GM21423 (cell line): Measurements from ENCODE around the gene SLAMF1.
A peak's percentile ranks its signal among the peaks of the same experiment; 100 is the strongest.
"Not testable (repeated sequence)": the region's sequence is repeated elsewhere in the genome, so short reads cannot be mapped to it uniquely, and the experiment has no call there.

Experiments
- ATAC-seq: cut with Tn5 transposase; IDR thresholded peaks from one replicate; pipeline ENCODE4 v1.9.1; 2021; ENCODE audit warnings: mild to moderate bottlenecking, moderate library complexity; ENCODE audit not compliant: unreplicated experiment

The SLAMF1 gene

GRCh38 chr1:160607011-160607671 is 39.7 kb downstream of the SLAMF1 start:
- ATAC-seq: peak; percentile 65

- ATAC-seq: no peak
Observed at GRCh38 chr1:160606611-160607010, 40.2 kb downstream of the SLAMF1 start.

- no peak for ATAC-seq
Observed at GRCh38 chr1:160605792-160606479, 40.9 kb downstream of the SLAMF1 start.

- ATAC-seq: no peak
Observed at GRCh38 chr1:160605205-160605604, 41.6 kb downstream of the SLAMF1 start.

- no peak for ATAC-seq
Observed at GRCh38 chr1:160597705-160598104, 49.1 kb downstream of the SLAMF1 start.

GRCh38 chr1:160597051-160597450 is 49.8 kb downstream of the SLAMF1 start:
- no peak for ATAC-seq

GRCh38 chr1:160590488-160590887 is 56.4 kb downstream of the SLAMF1 start:
- no peak for ATAC-seq

GRCh38 chr1:160588468-160588867 is 58.4 kb downstream of the SLAMF1 start:
- ATAC-seq: no peak

GRCh38 chr1:160584784-160585183 is 62.1 kb downstream of the SLAMF1 start:
- no peak for ATAC-seq

- ATAC-seq: not testable (repeated sequence)
Observed at GRCh38 chr1:160582976-160583375, 63.9 kb downstream of the SLAMF1 start.

GRCh38 chr1:160581961-160582360 is 64.9 kb downstream of the SLAMF1 start:
- no peak for ATAC-seq

- ATAC-seq: no peak
Observed at GRCh38 chr1:160580221-160580812, 66.5 kb downstream of the SLAMF1 start.

GRCh38 chr1:160579216-160579701 is 67.6 kb downstream of the SLAMF1 start, which contains the start of gene CD84:
CD84 (minus strand) TSS chr1:160579496; CDS start chr1:160579437, 59 bp downstream.
- ATAC-seq: no peak

GRCh38 chr1:160578525-160579191 is 68.2 kb downstream of the SLAMF1 start:
- ATAC-seq: no peak

- ATAC-seq: no peak
Observed at GRCh38 chr1:160578175-160578524, 68.7 kb downstream of the SLAMF1 start.

- ATAC-seq: no peak
Observed at GRCh38 chr1:160577671-160578070, 69.2 kb downstream of the SLAMF1 start.

- ATAC-seq: no peak
Observed at GRCh38 chr1:160576884-160577283, 70.0 kb downstream of the SLAMF1 start.

- ATAC-seq: no peak
Observed at GRCh38 chr1:160576390-160576789, 70.5 kb downstream of the SLAMF1 start.

GRCh38 chr1:160575112-160575664 is 71.7 kb downstream of the SLAMF1 start:
- no peak for ATAC-seq

- ATAC-seq: no peak
Observed at GRCh38 chr1:160570840-160571239, 76.0 kb downstream of the SLAMF1 start.

GRCh38 chr1:160569806-160570205 is 77.0 kb downstream of the SLAMF1 start:
- ATAC-seq: no peak
